NCI-H526 treated with DMSO at 0.1 percent for 48 hours (cell line): ENCODE measurements around the gene PRLR.
"Not testable (repeated sequence)": the region's sequence is repeated elsewhere in the genome, so short reads cannot be mapped to it uniquely, and the experiment has no call there.

Source experiments
- DNase-seq: peaks from one replicate; lab custom pipeline; 2025; lab: John Stamatoyannopoulos, UW

Gene PRLR

GRCh38 chr5:35195472-35195852 lies 34.8 kb downstream of the PRLR start:
- no peak for DNase-seq

DNA sequence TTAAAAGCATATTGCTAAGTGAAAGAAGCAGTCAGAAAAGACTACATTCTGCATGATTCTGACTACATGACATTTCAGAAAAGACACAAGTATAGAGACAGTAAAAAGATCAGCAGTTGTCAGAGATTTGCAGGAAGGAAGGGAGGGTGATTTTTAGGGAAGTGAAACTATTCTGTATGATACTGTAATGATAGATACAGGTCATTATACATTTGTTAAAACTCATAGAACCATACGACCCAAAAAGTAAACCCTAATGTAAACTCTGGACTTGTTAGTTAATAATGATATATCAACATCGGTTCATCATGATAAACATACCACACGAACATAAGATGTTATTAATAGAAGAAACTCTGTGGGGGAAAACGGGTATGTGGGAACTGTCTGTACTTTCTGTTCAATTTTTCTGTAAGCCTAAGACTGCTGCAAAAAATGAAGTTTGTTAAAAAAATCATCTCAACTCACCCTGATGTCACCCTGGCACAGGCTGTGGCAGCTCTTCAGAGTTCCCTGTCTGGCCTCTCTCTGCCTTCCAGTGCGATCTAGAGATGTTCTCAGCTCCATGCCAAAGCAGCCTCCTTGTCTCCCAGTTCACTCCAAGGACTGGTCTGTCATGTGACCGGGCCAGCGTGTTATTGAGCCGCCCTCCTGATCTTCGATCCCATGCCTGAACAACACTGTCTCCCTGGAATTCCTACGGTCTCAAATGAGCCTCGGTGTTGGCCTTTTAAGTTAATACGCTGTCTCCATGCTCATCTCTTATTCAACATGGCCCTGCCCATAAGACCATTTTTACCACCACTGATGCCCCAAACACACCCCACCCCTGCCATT lies 35.4 kb downstream of the PRLR start:
- no peak for DNase-seq

DNA sequence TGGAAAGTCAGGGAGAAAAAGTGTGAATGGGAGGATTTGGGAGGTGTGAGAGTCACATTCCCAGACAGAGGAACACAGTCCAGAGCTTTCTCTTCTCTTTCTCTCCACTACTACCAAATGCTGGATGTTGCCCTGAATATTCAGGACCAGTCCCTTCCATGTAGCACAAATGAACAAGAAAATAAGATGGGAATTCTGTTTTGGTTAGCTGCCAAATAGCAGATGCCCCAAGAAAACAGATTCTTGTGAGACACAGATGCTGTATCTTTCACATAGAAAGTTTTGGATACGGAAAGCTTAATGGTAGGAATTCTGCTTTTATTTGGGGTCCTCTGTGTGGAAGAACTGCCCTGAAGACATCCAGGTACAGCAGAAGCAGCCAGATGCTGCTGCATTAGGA lies 37.8 kb downstream of the PRLR start:
- DNase-seq: no peak

GRCh38 chr5:35189801-35190200 lies 40.5 kb downstream of the PRLR start:
- not testable (repeated sequence) for DNase-seq

DNA sequence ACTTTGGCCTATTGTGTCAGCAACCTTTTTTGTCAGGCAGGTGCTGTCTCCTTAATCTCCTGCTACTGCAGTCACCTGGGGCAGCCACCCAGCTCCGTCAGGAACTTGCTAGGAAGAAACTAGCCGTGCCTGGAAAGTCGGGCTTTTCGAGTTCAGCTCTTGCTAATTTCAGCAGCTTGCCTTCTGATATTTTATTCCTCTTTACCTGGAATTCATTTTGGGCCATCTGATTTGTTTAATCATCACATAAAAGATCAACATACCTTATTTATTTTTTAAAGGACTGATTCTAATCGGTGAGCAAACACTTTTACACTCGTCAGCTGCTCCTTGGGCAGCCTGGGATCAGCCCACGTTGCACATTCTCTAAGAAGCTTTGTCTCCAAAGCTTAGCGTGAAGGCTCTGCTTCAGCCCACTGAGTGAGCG lies 42.2 kb downstream of the PRLR start:
- DNase-seq: peak; percentile 41

GRCh38 chr5:35187621-35188020 lies 42.7 kb downstream of the PRLR start:
- DNase-seq: not testable (repeated sequence)

- no peak for DNase-seq
These were observed 43.5 kb downstream of the PRLR start for GRCh38 chr5:35186749-35187148.

GRCh38 chr5:35185518-35185917 lies 44.8 kb downstream of the PRLR start:
- DNase-seq: no peak

GRCh38 chr5:35183556-35183955 lies 46.7 kb downstream of the PRLR start:
- DNase-seq: no peak

GRCh38 chr5:35182910-35183535 lies 47.3 kb downstream of the PRLR start:
- DNase-seq: peak; percentile 32

GRCh38 chr5:35182486-35182885 lies 47.8 kb downstream of the PRLR start:
- DNase-seq: no peak

DNA sequence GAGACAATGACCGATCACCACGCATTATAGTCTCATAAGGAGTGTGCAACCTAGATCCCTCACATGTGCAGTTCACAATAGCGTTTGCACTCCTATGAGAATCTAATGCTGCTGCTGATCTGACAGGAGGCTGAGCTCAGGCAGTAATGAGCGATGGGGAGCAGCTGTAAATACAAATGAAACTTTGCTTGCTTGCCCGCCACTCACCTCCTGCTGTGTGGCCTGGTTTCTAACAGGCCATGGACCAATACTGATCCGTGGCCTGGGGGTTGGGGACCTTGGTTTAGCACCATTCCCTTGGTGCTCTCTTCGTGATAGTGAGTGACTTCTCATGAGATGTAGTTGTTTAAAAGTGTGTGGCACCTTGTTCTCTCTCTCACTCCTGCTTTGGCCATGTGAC lies 50.2 kb downstream of the PRLR start:
- DNase-seq: no peak

GRCh38 chr5:35177783-35178182 lies 52.5 kb downstream of the PRLR start:
- DNase-seq: no peak

DNA sequence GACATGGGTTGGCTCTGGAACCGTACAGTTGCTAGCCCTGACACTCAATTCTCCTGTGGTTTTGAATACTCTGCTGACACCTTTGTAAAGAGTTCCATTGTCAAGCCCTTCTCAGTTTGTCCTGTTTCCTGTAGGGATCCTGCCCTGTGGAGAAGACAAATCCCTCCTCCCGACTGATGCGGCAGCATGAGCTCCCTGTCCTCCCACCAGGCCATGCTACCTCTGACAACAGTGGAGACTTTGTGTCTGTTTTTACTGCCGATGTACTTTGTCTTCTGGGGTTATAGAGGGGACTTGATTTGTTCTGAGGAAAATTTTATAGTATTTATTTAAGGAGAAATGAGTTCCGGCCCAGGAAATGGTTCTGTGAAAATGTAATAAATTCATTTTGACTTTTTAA lies 57.8 kb downstream of the PRLR start:
- DNase-seq: no peak

DNA sequence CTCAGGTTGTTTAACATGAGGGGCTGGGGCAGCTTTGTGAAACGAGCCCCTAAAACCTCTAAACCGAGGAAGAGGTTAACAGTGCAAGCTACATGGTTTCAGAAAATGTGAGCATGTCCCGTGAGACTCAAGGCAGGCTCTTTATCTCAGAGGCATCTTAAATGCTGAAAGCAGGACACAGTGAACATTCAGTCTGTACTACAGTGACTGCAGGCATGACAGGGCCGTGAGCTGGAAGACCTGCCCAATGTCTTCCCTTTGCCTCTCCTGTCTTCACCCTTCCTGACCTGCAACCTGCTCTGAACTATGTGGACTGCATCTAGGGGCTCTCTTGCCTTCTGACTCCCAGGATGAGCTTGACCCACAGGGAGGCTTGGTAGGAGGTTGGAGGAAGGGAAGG lies 58.3 kb downstream of the PRLR start:
- no peak for DNase-seq

DNA sequence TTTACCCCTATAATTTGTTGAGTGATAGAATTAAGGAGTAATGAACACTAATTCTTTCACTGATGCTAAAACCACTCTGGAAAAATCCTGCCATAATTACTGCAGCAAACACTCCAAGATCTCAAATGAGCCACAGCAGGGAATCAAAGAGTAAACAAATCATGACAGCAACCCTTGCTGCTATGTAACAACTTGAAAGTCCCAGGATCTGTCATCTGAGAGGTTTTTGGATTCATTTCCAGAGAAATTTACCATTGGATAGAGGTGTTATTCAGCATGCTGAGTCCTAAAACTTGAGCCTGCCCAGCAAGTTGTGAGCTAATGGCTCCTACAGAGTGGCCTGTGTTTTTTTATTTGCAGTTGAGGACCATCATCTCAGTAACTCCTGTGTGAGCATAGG lies 59.2 kb downstream of the PRLR start:
- no peak for DNase-seq

GRCh38 chr5:35166043-35166442 lies 64.2 kb downstream of the PRLR start:
- no peak for DNase-seq

DNA sequence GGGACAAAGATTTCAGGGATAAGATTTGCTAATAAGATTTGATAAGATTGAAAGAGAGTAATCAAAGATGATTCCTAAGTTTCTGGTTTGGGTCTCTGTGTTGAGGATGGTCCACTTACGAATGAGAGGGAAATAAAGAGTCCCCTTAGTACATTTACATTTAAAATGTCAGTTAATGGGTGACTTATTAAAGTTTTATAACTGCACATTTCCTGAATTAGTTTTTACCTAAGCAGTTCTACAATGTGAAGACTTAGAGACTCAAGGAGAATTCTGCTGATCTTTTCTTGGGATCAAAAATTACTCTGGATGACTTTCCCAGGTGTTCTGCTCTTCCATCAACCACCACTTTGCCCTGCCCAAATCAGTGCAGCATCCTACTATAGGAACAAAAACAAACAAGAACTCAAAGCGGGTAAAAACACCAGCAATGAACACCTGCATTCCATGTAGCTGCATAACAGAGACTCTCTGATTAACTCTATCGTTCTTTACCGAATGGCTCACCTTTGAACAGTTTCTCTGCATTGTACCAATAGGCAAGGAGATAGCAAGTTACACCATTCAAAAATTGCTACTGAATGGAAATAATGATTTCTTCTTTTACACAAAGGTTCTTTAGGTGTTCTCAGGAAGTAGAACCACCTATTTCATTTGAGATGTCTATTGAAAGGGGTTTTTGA lies 65.3 kb downstream of the PRLR start:
- DNase-seq: no peak

DNA sequence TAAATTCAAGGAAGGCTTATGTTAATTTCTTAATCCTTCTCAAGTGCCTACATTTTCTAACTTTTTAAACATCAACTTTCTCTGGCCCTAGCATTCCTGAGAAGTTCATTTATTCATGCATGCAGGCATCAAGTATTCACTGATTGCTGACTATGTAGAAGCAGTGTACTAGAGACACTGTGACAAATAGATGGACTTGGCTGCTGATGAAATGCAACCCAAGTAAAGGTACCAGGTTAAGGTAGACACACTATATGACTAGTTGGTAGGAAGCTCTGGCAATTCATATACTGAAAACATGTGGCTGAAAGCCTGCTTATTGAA lies 66.6 kb downstream of the PRLR start:
- no peak for DNase-seq

DNA sequence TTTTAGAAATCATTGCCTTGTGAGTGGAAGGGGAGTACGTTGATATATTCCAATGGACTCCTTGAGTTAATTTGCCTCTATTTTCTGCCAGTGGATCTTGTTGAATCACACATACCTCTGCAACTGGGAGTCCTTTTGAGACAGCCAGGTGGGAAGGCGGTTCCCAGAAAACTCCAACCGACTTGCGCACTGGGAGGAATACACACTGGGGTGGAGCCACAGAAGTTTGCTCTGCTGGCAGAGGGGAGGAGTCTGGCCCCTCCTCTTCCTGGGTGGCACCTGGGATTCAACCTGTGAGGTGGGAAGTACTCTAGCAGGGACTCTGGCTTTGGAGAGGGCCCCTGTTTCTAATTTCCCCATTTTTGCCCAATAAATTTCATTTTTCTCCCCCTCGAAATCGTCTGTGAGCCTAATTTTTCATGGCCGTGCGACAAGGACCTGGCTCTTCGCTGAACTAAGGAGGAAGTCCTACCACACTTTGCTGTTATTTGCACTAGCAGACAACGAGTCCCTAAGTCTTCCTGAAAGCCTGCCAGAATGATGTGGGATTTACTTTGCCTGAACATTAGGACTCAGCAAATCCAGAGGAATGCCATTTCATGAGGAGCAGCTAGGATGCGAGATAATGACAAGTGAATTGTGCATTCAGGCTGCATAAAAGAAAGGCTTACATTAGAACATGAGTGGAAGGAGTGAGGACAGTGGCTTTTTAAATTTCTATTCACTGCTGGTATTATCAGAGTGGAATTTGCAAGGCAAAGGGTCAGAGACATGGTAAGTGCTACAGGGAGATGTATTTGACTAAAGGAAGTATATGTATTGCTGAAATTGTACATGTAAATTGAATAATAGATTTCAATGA lies 67.2 kb downstream of the PRLR start:
- DNase-seq: peak; percentile 36

- DNase-seq: no peak
These were observed 68.5 kb downstream of the PRLR start for GRCh38 chr5:35161652-35162273.
